A673 (cell line): ENCODE data around the gene GJB6.

Experiments
- EZH2 ChIP-seq: fragments of 200-600 bp; sonication (generic); IDR thresholded peaks from 2 replicates; pipeline ENCODE4 v1.6.1; 2017; ENCODE audit warnings: borderline replicate concordance, low read depth, mild to moderate bottlenecking, mixed read lengths, antibody characterized with exemption, low read length; ENCODE audit not compliant: poor library complexity, severe bottlenecking
- TF ChIP-seq, protein P1 (sequence below): fragments of 300-800, 200-600 bp; sonication (generic); conservative IDR thresholded peaks from 2 replicates; pipeline ENCODE4 v1.5.1; 2017; ENCODE audit warnings: low read depth, mild to moderate bottlenecking, antibody characterized with exemption, low read length, moderate library complexity, mixed read lengths

DNA sequence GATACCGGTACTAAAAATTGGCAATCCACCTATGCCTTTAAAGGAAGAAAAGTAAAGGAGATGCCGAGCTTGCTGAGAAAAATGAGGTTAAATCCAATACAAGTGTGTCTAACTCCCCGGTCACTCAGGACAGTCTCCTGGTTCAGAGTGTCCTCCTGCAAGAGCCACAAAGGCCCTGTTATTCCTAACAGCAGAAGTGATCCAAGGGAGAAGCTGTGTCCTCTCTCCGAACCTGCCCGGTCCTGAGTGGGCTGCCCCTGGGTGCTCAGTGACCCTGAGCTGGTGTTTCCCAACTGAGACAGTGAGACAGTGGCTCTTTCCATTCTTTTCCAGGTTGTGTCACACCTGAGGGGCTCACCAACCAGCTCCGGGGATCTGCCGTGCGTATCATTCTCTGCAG is 4.8 kb downstream of the GJB6 start:
- TF ChIP-seq, protein P1, sequence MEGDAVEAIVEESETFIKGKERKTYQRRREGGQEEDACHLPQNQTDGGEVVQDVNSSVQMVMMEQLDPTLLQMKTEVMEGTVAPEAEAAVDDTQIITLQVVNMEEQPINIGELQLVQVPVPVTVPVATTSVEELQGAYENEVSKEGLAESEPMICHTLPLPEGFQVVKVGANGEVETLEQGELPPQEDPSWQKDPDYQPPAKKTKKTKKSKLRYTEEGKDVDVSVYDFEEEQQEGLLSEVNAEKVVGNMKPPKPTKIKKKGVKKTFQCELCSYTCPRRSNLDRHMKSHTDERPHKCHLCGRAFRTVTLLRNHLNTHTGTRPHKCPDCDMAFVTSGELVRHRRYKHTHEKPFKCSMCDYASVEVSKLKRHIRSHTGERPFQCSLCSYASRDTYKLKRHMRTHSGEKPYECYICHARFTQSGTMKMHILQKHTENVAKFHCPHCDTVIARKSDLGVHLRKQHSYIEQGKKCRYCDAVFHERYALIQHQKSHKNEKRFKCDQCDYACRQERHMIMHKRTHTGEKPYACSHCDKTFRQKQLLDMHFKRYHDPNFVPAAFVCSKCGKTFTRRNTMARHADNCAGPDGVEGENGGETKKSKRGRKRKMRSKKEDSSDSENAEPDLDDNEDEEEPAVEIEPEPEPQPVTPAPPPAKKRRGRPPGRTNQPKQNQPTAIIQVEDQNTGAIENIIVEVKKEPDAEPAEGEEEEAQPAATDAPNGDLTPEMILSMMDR, result no peak
- TF ChIP-seq EZH2, result no peak
